NCI-H526 treated with DMSO at 0.1 percent for 48 hours (cell line): ENCODE results near the gene MRPL1.

Experiments used
- DNase-seq: peaks from one replicate; lab custom pipeline; 2025; lab: John Stamatoyannopoulos, UW

The MRPL1 gene

GRCh38 chr4:77862478-77863216 is at the start of gene MRPL1:
TSS of gene MRPL1 (plus strand) at chr4:77862830. CDS start at chr4:77862849, 19 bp downstream.
- DNase-seq: peak; percentile 94

- no peak for DNase-seq
Observed at GRCh38 chr4:77815636-77816035, 47.0 kb upstream of the MRPL1 start.

GRCh38 chr4:77816546-77816945 is 46.1 kb upstream of the MRPL1 start:
- no peak for DNase-seq

GRCh38 chr4:77817304-77818072 is 45.1 kb upstream of the MRPL1 start:
- no peak for DNase-seq

GRCh38 chr4:77818073-77818601 is 44.5 kb upstream of the MRPL1 start:
- peak; percentile 67 for DNase-seq

GRCh38 chr4:77818602-77819403 is 43.8 kb upstream of the MRPL1 start, which contains the start of gene CNOT6L:
TSS of gene CNOT6L (minus strand) at chr4:77819368. CDS start at chr4:77819308, 60 bp downstream.
- no peak for DNase-seq

GRCh38 chr4:77819404-77819842 is 43.2 kb upstream of the MRPL1 start:
- DNase-seq: no peak

- peak; percentile 65 for DNase-seq
Observed at GRCh38 chr4:77819843-77820648, 42.6 kb upstream of the MRPL1 start.

GRCh38 chr4:77820649-77821561 is 41.7 kb upstream of the MRPL1 start:
- no peak for DNase-seq

GRCh38 chr4:77821775-77822174 is 40.9 kb upstream of the MRPL1 start:
- no peak for DNase-seq

GRCh38 chr4:77826275-77826674 is 36.4 kb upstream of the MRPL1 start:
- DNase-seq: no peak

- DNase-seq: no peak
Observed at GRCh38 chr4:77827343-77827742, 35.3 kb upstream of the MRPL1 start.

- no peak for DNase-seq
Observed at GRCh38 chr4:77833126-77833724, 29.4 kb upstream of the MRPL1 start.

- DNase-seq: no peak
Observed at GRCh38 chr4:77834403-77834802, 28.2 kb upstream of the MRPL1 start.

- no peak for DNase-seq
Observed at GRCh38 chr4:77843628-77844027, 19.0 kb upstream of the MRPL1 start.

- DNase-seq: no peak
Observed at GRCh38 chr4:77844363-77844762, 18.3 kb upstream of the MRPL1 start.

- no peak for DNase-seq
Observed at GRCh38 chr4:77845400-77845799, 17.2 kb upstream of the MRPL1 start.

GRCh38 chr4:77845929-77846328 is 16.7 kb upstream of the MRPL1 start:
- no peak for DNase-seq

GRCh38 chr4:77848508-77848907 is 14.1 kb upstream of the MRPL1 start:
- no peak for DNase-seq
